MCF 10A (cell line): Measurements from ENCODE around the gene PACSIN1. TPM values are rescaled to one million over a fixed set of nuclear protein-coding genes. Genes with fewer than 3 reads are reported as not detected.

Experiments used
- BruUV-seq: library from RNA; stranded (reverse); fragments of 400-500 nt; replicated peaks from 2 replicates; lab custom pipeline; 2021; lab: Mats Ljungman, UMichigan
- CTCF ChIA-PET: fragments of 300-600 bp; sonication (Branson Sonifier 250); formaldehyde crosslinking; extraction: SDS; loops from one replicate; lab custom pipeline; 2021; ENCODE audit warnings: antibody characterized with exemption, inconsistent platforms; lab: Yijun Ruan, JAX
- POLR2A ChIA-PET: fragments of 300-600, 350-650 bp; sonication (Branson Sonifier 250); formaldehyde crosslinking; extraction: SDS; loops from one replicate; lab custom pipeline; 2020; ENCODE audit warnings: antibody characterized with exemption, inconsistent platforms; lab: Yijun Ruan, JAX
- DNase-seq: peaks from one replicate; pipeline ENCODE4 v3.0.0-alpha.2; 2018; ENCODE audit not compliant: unreplicated experiment
- H3K27ac Mint-ChIP-seq: one replicate; pipeline ENCODE4 v1.8.0; 2022; ENCODE audit warnings: mild to moderate bottlenecking, low read depth, mixed read lengths; ENCODE audit not compliant: unreplicated experiment
- H3K27me3 Mint-ChIP-seq: one replicate; pipeline ENCODE4 v1.8.0; 2022; ENCODE audit warnings: mixed read lengths; ENCODE audit not compliant: insufficient read depth, unreplicated experiment
- H3K36me3 Mint-ChIP-seq: one replicate; pipeline ENCODE4 v1.8.0; 2022; ENCODE audit warnings: mild to moderate bottlenecking, moderate library complexity, mixed read lengths; ENCODE audit not compliant: insufficient read depth, unreplicated experiment
- H3K4me1 Mint-ChIP-seq: one replicate; pipeline ENCODE4 v1.8.0; 2022; ENCODE audit warnings: mixed read lengths; ENCODE audit not compliant: insufficient read depth, unreplicated experiment
- H3K4me3 Mint-ChIP-seq: one replicate; pipeline ENCODE4 v1.8.0; 2022; ENCODE audit warnings: mild to moderate bottlenecking, moderate library complexity, mixed read lengths; ENCODE audit not compliant: unreplicated experiment
- H3K9me3 Mint-ChIP-seq: one replicate; pipeline ENCODE4 v1.8.0; 2022; ENCODE audit warnings: mixed read lengths; ENCODE audit not compliant: unreplicated experiment
- intact Hi-C: fragments of 100-400 bp; cut with micrococcal nuclease; formaldehyde crosslinking; loops from 2 replicates; pipeline ENCODE4 v1.14.1; 2022
- total RNA-seq: library from RNA; stranded (reverse); gene quantifications from 2 replicates; pipeline ENCODE4 v1.2.3, GENCODE V29; 2022
- TF ChIP-seq, protein P1 (sequence below): fragments of 200-600 bp; IDR thresholded peaks from one replicate; pipeline ENCODE4 v1.8.0; 2022; ENCODE audit warnings: antibody characterized with exemption, mild to moderate bottlenecking; ENCODE audit not compliant: unreplicated experiment

PACSIN1 gene
- total RNA-seq, 1 experiment from 2014 or later = not detected

- BruUV-seq = no TSS peak
- Mint-ChIP-seq H3K27me3 (no peaks in the 10 kb centered on the region), H3K36me3 (no peaks in the 10 kb centered on the region), H3K4me3 (no peak overlapping the region), H3K4me1 (no peaks in the 10 kb centered on the region), H3K9me3 (peaks cover 7% of the 10 kb centered on the region), H3K27ac (no peak overlapping the region)
- intact Hi-C loops = no loop called here
- ChIA-PET POLR2A (no interaction called here), CTCF (interaction anchor here (0.6 to 5.6 kb wide), 2 partner anchors 13 to 154 kb away, joined by 3 to 60 read pairs; no protein-coding TSS in a partner anchor)
- TF ChIP-seq, protein P1, sequence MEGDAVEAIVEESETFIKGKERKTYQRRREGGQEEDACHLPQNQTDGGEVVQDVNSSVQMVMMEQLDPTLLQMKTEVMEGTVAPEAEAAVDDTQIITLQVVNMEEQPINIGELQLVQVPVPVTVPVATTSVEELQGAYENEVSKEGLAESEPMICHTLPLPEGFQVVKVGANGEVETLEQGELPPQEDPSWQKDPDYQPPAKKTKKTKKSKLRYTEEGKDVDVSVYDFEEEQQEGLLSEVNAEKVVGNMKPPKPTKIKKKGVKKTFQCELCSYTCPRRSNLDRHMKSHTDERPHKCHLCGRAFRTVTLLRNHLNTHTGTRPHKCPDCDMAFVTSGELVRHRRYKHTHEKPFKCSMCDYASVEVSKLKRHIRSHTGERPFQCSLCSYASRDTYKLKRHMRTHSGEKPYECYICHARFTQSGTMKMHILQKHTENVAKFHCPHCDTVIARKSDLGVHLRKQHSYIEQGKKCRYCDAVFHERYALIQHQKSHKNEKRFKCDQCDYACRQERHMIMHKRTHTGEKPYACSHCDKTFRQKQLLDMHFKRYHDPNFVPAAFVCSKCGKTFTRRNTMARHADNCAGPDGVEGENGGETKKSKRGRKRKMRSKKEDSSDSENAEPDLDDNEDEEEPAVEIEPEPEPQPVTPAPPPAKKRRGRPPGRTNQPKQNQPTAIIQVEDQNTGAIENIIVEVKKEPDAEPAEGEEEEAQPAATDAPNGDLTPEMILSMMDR = no peak
- no peak for DNase-seq
These were observed 10.0 kb upstream of the PACSIN1 start for GRCh38 chr6:34455831-34456230.

DNA sequence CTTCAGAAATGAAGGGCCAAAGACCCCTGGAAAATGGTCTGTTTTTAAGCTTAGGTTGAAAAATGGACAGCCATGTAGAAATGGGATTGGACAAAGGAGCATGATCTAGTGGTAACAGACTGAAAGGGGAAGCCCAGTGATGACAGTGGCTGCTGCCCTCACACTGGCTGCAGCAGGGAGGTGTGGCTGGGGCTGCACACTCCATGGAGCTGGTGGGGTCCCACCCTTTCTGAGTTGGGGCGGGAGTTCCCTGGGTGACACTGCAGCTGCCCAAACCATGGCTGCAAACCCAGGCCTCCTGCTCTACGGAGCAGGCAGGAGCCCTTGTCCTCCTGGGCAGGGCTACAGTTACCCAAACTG lies 8.5 kb upstream of the PACSIN1 start:
- CTCF ChIA-PET = interaction anchor here (5.6 kb wide), 1 partner anchor 153 kb away, joined by 60 read pairs; no protein-coding TSS in a partner anchor
- POLR2A ChIA-PET = no interaction called here
- BruUV-seq = no TSS peak

GRCh38 chr6:34457742-34458735 lies 7.8 kb upstream of the PACSIN1 start:
- intact Hi-C loops = no loop called here
- TF ChIP-seq, protein P1 = no peak
- CTCF ChIA-PET = interaction anchor here (1.0 to 5.6 kb wide), 4 partner anchors 10 to 152 kb away, joined by 3 to 60 read pairs (median 6); no protein-coding TSS in a partner anchor
- Mint-ChIP-seq H3K27ac (no peak overlapping the region), H3K4me1 (peaks cover 6% of the 10 kb centered on the region), H3K36me3 (peaks cover 6% of the 10 kb centered on the region), H3K4me3 (no peak overlapping the region), H3K9me3 (no peaks in the 10 kb centered on the region), H3K27me3 (no peaks in the 10 kb centered on the region)
- BruUV-seq = no TSS peak
- no peak for DNase-seq
- POLR2A ChIA-PET = no interaction called here

More for the DNA sequence above, 8.5 kb upstream of the PACSIN1 start:
- Mint-ChIP-seq H3K36me3 (peaks cover under 1% of the 10 kb centered on the region), H3K9me3 (no peaks in the 10 kb centered on the region), H3K27me3 (no peaks in the 10 kb centered on the region), H3K27ac (no peak overlapping the region), H3K4me1 (peaks cover under 1% of the 10 kb centered on the region), H3K4me3 (no peak overlapping the region)
- intact Hi-C loops = no loop called here
- DNase-seq = no peak
- TF ChIP-seq, protein P1 = no peak
